ENCODE results near the gene CDC14B. TPM values are rescaled to one million over a fixed set of nuclear protein-coding genes. Genes with fewer than 3 reads are reported as not detected.
A peak's percentile ranks its signal among the peaks of the same experiment; 100 is the strongest.

Gene CDC14B
- total and polyA plus RNA-seq, 4 donors, result 8.8 to 33.3 (median 11.3) TPM

DNA sequence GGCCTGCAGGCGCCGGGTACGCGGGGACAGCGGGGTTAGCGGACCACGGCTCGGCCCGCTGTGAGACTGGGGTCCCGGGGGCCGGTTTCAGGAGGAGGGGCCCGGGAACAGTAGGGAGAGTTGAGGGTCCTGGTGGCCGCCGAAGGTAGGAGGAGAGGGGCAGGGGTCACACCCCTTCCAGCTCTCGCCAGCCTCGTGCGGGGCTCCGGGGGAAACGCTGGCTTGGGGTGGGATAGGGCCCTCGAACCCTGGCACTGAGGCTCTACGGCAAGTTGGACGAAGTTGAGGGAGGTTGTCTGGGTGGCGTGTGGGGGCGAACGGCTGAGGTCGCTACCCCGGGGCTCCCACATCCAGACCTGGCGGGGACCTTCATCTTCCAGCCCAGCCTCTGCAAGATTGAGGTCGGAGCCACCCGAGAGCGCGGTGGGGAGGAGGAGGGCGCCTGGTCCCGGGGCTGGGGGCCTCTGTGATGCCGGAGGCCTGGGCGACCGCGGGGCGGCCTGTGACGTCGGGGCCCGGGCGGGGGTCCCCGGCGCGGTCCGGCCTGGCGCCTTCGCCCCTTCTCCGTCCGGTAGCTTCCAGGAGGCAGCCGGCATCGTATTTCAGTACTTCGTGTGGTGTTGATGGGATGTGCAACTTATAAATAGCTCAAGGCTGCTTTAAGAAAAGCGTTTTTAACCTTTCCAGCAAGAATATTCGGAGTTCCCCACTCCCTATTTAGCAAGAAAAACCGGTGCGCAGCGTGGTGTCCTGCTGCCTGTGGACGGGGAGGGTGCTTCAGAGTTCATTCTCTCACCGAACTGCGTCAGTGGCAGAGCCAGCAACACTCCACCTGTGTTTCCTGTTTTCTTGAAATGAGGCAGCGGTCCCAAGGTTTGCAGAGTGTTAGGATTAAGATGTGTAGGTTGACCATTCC, 168.8 kb downstream of the CDC14B start:
- Histone ChIP-seq H3K36me3 (ENCODE audit: control insufficient read depth in 4 of 4, insufficient read depth in 3 of 4, low read depth in 1 of 4, low read length in 3 of 4) (no peaks in the 10 kb centered on the region), H3K4me1 (ENCODE audit: control insufficient read depth in 4 of 4, insufficient read depth in 4 of 4, low read length in 3 of 4) (peaks cover 0 to 18% (median 9%) of the 10 kb centered on the region in 4 donors), H3K9me3 (ENCODE audit: control insufficient read depth in 4 of 4, low read length in 3 of 4) (no peaks in the 10 kb centered on the region), H3K27ac (ENCODE audit: low read depth in 1 of 2, low read length in 2 of 2) (no peak overlapping the region), H3K9ac (ENCODE audit: low read depth in 1 of 2, low read length in 2 of 2) (peak overlapping the region; percentile 1 to 74), H3K4me3 (ENCODE audit: low read depth in 1 of 3, low read length in 3 of 3) (peak overlapping the region; percentile 72 to 90 (median 82)), H3K27me3 (ENCODE audit: control insufficient read depth in 4 of 4, insufficient read depth in 4 of 4, low read length in 3 of 4) (no peaks in the 10 kb centered on the region)
- DNase-seq (ENCODE audit: low spot score), result no peak
- TF ChIP-seq HNF4G (IDR thresholded peaks at IDR 0.05) (no peak), RAD21 (IDR thresholded peaks at IDR 0.05) (no peak), JUND (IDR thresholded peaks at IDR 0.05) (no peak), NR2F2 (IDR thresholded peaks at IDR 0.05) (no peak), GABPA (IDR thresholded peaks at IDR 0.05 in 1 of 2, conservative IDR thresholded peaks at IDR 0.05 in 1 of 2) (no peak), YY1 (IDR thresholded peaks at IDR 0.05) (no peak), HNF4A (conservative IDR thresholded peaks at IDR 0.05) (no peak), FOXA2 (IDR thresholded peaks at IDR 0.05) (no peak), EGR1 (IDR thresholded peaks at IDR 0.05; ENCODE audit: low read depth in 2 of 2) (no peak), TAF1 (conservative IDR thresholded peaks at IDR 0.05) (no peak), RXRA (IDR thresholded peaks at IDR 0.05) (no peak)
- TF ChIP-seq, protein P1, sequence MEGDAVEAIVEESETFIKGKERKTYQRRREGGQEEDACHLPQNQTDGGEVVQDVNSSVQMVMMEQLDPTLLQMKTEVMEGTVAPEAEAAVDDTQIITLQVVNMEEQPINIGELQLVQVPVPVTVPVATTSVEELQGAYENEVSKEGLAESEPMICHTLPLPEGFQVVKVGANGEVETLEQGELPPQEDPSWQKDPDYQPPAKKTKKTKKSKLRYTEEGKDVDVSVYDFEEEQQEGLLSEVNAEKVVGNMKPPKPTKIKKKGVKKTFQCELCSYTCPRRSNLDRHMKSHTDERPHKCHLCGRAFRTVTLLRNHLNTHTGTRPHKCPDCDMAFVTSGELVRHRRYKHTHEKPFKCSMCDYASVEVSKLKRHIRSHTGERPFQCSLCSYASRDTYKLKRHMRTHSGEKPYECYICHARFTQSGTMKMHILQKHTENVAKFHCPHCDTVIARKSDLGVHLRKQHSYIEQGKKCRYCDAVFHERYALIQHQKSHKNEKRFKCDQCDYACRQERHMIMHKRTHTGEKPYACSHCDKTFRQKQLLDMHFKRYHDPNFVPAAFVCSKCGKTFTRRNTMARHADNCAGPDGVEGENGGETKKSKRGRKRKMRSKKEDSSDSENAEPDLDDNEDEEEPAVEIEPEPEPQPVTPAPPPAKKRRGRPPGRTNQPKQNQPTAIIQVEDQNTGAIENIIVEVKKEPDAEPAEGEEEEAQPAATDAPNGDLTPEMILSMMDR (IDR thresholded peaks at IDR 0.05; ENCODE audit: low read depth, low read length, missing input control), result no peak
- TF ChIP-seq, protein P2, sequence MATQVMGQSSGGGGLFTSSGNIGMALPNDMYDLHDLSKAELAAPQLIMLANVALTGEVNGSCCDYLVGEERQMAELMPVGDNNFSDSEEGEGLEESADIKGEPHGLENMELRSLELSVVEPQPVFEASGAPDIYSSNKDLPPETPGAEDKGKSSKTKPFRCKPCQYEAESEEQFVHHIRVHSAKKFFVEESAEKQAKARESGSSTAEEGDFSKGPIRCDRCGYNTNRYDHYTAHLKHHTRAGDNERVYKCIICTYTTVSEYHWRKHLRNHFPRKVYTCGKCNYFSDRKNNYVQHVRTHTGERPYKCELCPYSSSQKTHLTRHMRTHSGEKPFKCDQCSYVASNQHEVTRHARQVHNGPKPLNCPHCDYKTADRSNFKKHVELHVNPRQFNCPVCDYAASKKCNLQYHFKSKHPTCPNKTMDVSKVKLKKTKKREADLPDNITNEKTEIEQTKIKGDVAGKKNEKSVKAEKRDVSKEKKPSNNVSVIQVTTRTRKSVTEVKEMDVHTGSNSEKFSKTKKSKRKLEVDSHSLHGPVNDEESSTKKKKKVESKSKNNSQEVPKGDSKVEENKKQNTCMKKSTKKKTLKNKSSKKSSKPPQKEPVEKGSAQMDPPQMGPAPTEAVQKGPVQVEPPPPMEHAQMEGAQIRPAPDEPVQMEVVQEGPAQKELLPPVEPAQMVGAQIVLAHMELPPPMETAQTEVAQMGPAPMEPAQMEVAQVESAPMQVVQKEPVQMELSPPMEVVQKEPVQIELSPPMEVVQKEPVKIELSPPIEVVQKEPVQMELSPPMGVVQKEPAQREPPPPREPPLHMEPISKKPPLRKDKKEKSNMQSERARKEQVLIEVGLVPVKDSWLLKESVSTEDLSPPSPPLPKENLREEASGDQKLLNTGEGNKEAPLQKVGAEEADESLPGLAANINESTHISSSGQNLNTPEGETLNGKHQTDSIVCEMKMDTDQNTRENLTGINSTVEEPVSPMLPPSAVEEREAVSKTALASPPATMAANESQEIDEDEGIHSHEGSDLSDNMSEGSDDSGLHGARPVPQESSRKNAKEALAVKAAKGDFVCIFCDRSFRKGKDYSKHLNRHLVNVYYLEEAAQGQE (IDR thresholded peaks at IDR 0.05), result no peak
- TF ChIP-seq, protein P3, sequence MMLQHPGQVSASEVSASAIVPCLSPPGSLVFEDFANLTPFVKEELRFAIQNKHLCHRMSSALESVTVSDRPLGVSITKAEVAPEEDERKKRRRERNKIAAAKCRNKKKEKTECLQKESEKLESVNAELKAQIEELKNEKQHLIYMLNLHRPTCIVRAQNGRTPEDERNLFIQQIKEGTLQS (IDR thresholded peaks at IDR 0.05), result no peak
- TF ChIP-seq, protein P4, sequence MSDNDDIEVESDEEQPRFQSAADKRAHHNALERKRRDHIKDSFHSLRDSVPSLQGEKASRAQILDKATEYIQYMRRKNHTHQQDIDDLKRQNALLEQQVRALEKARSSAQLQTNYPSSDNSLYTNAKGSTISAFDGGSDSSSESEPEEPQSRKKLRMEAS (IDR thresholded peaks at IDR 0.05), result no peak
- TF ChIP-seq, protein P5, sequence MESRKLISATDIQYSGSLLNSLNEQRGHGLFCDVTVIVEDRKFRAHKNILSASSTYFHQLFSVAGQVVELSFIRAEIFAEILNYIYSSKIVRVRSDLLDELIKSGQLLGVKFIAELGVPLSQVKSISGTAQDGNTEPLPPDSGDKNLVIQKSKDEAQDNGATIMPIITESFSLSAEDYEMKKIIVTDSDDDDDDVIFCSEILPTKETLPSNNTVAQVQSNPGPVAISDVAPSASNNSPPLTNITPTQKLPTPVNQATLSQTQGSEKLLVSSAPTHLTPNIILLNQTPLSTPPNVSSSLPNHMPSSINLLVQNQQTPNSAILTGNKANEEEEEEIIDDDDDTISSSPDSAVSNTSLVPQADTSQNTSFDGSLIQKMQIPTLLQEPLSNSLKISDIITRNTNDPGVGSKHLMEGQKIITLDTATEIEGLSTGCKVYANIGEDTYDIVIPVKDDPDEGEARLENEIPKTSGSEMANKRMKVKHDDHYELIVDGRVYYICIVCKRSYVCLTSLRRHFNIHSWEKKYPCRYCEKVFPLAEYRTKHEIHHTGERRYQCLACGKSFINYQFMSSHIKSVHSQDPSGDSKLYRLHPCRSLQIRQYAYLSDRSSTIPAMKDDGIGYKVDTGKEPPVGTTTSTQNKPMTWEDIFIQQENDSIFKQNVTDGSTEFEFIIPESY (IDR thresholded peaks at IDR 0.05), result no peak
- 5% methylated on average over 63 of the region's 63 CpGs for WGBS

Other genes with a start within 250 kb of the CDC14B start
- 10 to 100 TPM; 27.9 to 44.6 TPM for gene SLC35D2, start 236.1 kb downstream of the CDC14B start, total RNA-seq
- 10 to 100 TPM; 19.2 to 27.2 TPM for gene SLC35D2, start 236.1 kb downstream of the CDC14B start, polyA plus RNA-seq
- gene ZNF367, start 201.5 kb downstream of the CDC14B start, total RNA-seq, result 10 to 100 TPM in 1 of 2 donors, 1 to 10 TPM in 1; 1.8 to 18.1 TPM
- gene ZNF367, start 201.5 kb downstream of the CDC14B start, polyA plus RNA-seq, result 1 to 10 TPM in 1 of 2 donors, under 1 TPM in 1; 0.36 to 2.1 TPM
- gene HABP4, start 169.7 kb downstream of the CDC14B start, total RNA-seq, result 1 to 10 TPM; 2.6 to 3.3 TPM
- 1 to 10 TPM; 1.1 to 4.0 TPM for gene HABP4, start 169.7 kb downstream of the CDC14B start, polyA plus RNA-seq
- 1 to 10 TPM; 2.8 to 5.4 TPM for gene PRXL2C, start 35.5 kb upstream of the CDC14B start, total RNA-seq
- gene PRXL2C, start 35.5 kb upstream of the CDC14B start, polyA plus RNA-seq, result 1 to 10 TPM; 2.2 to 6.7 TPM
- gene ZNF510, start 158.2 kb upstream of the CDC14B start, total RNA-seq, result 1 to 10 TPM; 6.2 to 8.1 TPM
- gene ZNF510, start 158.2 kb upstream of the CDC14B start, polyA plus RNA-seq, result 1 to 10 TPM; 1.4 to 2.0 TPM
- 1 to 10 TPM; 3.2 to 7.4 TPM for gene ZNF782, start 234.7 kb upstream of the CDC14B start, total RNA-seq
- gene ZNF782, start 234.7 kb upstream of the CDC14B start, polyA plus RNA-seq, result 1 to 10 TPM in 1 of 2 donors, under 1 TPM in 1; 0.70 to 1.0 TPM

Measured in liver (tissue), 9 donors.